Smooth muscle cell (in vitro differentiated cells): Measurements from ENCODE around the gene NAT14. TPM values are rescaled to one million over a fixed set of nuclear protein-coding genes. Genes with fewer than 3 reads are reported as not detected.
"Not testable (repeated sequence)": the region's sequence is repeated elsewhere in the genome, so short reads cannot be mapped to it uniquely, and the experiment has no call there.

Experiments used
- DNase-seq: peaks from one replicate; lab custom pipeline; 2025; ENCODE audit not compliant: unreplicated experiment; lab: John Stamatoyannopoulos, UW
- H2AFZ ChIP-seq: fragments of 200-600 bp; sonication (generic); 2 replicates; pipeline ENCODE4 v1.6.0; 2016; ENCODE audit warnings: antibody characterized with exemption, low read depth, mild to moderate bottlenecking
- H3F3A ChIP-seq: fragments of 200-600 bp; sonication (generic); 2 replicates; pipeline ENCODE4 v1.6.0; 2017; ENCODE audit warnings: antibody characterized with exemption, low read depth
- H3K27ac ChIP-seq: fragments of 200-600 bp; sonication (generic); 2 replicates; pipeline ENCODE4 v1.5.1; 2016; ENCODE audit warnings: low read depth, mild to moderate bottlenecking
- H3K27me3 ChIP-seq: fragments of 200-600 bp; sonication (generic); 2 replicates; pipeline ENCODE4 v1.6.1; 2016; ENCODE audit warnings: low read depth, mild to moderate bottlenecking
- H3K36me3 ChIP-seq: fragments of 200-600 bp; sonication (generic); 2 replicates; pipeline ENCODE4 v1.5.1; 2016; ENCODE audit warnings: low read depth
- H3K4me1 ChIP-seq: fragments of 200-600 bp; sonication (generic); 2 replicates; pipeline ENCODE4 v1.5.1; 2016; ENCODE audit warnings: low read depth
- H3K4me2 ChIP-seq: fragments of 200-600 bp; sonication (generic); 2 replicates; pipeline ENCODE4 v1.6.0; 2016; ENCODE audit warnings: mild to moderate bottlenecking
- H3K4me3 ChIP-seq: fragments of 200-600 bp; sonication (generic); 2 replicates; pipeline ENCODE4 v1.5.1; 2016; ENCODE audit warnings: mild to moderate bottlenecking
- H3K79me2 ChIP-seq: fragments of 200-600 bp; sonication (generic); 2 replicates; pipeline ENCODE4 v1.6.0; 2016; ENCODE audit warnings: low read depth, mild to moderate bottlenecking
- H3K9ac ChIP-seq: fragments of 200-600 bp; sonication (generic); 2 replicates; pipeline ENCODE4 v1.6.0; 2016; ENCODE audit warnings: low read depth
- H3K9me3 ChIP-seq: fragments of 200-600 bp; sonication (generic); replicated peaks from 2 replicates; pipeline ENCODE4 v1.5.1; 2016; ENCODE audit warnings: low read depth
- H4K20me1 ChIP-seq: fragments of 200-600 bp; sonication (generic); 2 replicates; pipeline ENCODE4 v1.6.0; 2016; ENCODE audit warnings: low read depth
- CTCF ChIP-seq: fragments of 200-600 bp; sonication (generic); IDR thresholded peaks from 2 replicates; pipeline ENCODE4 v1.5.1; 2017; ENCODE audit warnings: borderline replicate concordance, mild to moderate bottlenecking, antibody characterized with exemption; ENCODE audit not compliant: insufficient read depth, poor library complexity, severe bottlenecking
- WGBS: methylation state at CpG from one replicate; pipeline ENCODE4 v1.1.7; 2016; ENCODE audit warnings: low lambda C conversion rate; 5-methylcytosine and 5-hydroxymethylcytosine counted together
- polyA plus RNA-seq: library from polyadenylated mRNA; unstranded; fragments of >200 nt; fragmentation: Nextera tagmentation; extraction: Ambion mirVana; gene quantifications from 2 replicates; pipeline ENCODE4 v1.2.1, GENCODE V29; 2016
- total RNA-seq: library from RNA; depleted of rRNA; stranded (reverse); fragments of >200 nt; gene quantifications from 2 replicates; pipeline ENCODE4 v1.2.3, GENCODE V29; 2014

Gene NAT14
- total and polyA plus RNA-seq, 2 experiments from 2014 or later = 14.3 to 67.5 TPM

- Histone ChIP-seq H3K79me2 (no peaks in the 10 kb centered on the region), H2AFZ (no peak overlapping the region), H3K9ac (no peak overlapping the region), H3F3A (no peaks in the 10 kb centered on the region), H3K27me3 (no peaks in the 10 kb centered on the region), H3K4me3 (no peak overlapping the region), H3K27ac (no peak overlapping the region), H3K36me3 (no peaks in the 10 kb centered on the region), H3K4me1 (no peaks in the 10 kb centered on the region), H3K9me3 (no peaks in the 10 kb centered on the region), H4K20me1 (no peaks in the 10 kb centered on the region), H3K4me2 (no peak overlapping the region)
- no peak for DNase-seq
- TF ChIP-seq CTCF = no peak
- WGBS = 100% methylated on average over 1 of the region's 56 CpGs
Observed at GRCh38 chr19:55529636-55530234, 44.7 kb downstream of the NAT14 start.

GRCh38 chr19:55530996-55531395 lies 46.0 kb downstream of the NAT14 start:
- no peak for TF ChIP-seq CTCF
- no peaks in the 10 kb centered on the region for H3K36me3 ChIP-seq
- H3K4me3 ChIP-seq = no peak overlapping the region
- no peak overlapping the region for H3K4me2 ChIP-seq
- no peaks in the 10 kb centered on the region for H4K20me1 ChIP-seq
- DNase-seq = no peak
- no peak overlapping the region for H2AFZ ChIP-seq
- H3K4me1 ChIP-seq = no peaks in the 10 kb centered on the region
- no peaks in the 10 kb centered on the region for H3K27me3 ChIP-seq
- H3K9me3 ChIP-seq = no peaks in the 10 kb centered on the region
- no peaks in the 10 kb centered on the region for H3F3A ChIP-seq
- H3K9ac ChIP-seq = no peak overlapping the region
- no peak overlapping the region for H3K27ac ChIP-seq
- H3K79me2 ChIP-seq = no peaks in the 10 kb centered on the region
- WGBS = 95% methylated on average over 25 of the region's 26 CpGs

- not testable (repeated sequence) for H3F3A ChIP-seq, H2AFZ ChIP-seq, H3K79me2 ChIP-seq, H3K9me3 ChIP-seq, H3K4me2 ChIP-seq, H4K20me1 ChIP-seq, H3K27me3 ChIP-seq, H3K4me1 ChIP-seq, H3K9ac ChIP-seq, H3K36me3 ChIP-seq, DNase-seq, H3K4me3 ChIP-seq, H3K27ac ChIP-seq
- 95% methylated on average over 7 of the region's 7 CpGs for WGBS
Observed at GRCh38 chr19:55534280-55534679, 49.3 kb downstream of the NAT14 start.

- no peak overlapping the region for H2AFZ ChIP-seq
Observed at GRCh38 chr19:55535173-55535964, 50.4 kb downstream of the NAT14 start.

More at GRCh38 chr19:55535173-55535964, 50.4 kb downstream of the NAT14 start:
- Histone ChIP-seq H3K4me1 (no peaks in the 10 kb centered on the region), H3K9me3 (no peaks in the 10 kb centered on the region), H3K27ac (no peak overlapping the region), H3K4me2 (no peak overlapping the region), H3F3A (no peaks in the 10 kb centered on the region), H4K20me1 (no peaks in the 10 kb centered on the region), H3K4me3 (no peak overlapping the region), H3K9ac (no peak overlapping the region), H3K36me3 (no peaks in the 10 kb centered on the region), H3K79me2 (no peaks in the 10 kb centered on the region), H3K27me3 (no peaks in the 10 kb centered on the region)
- WGBS = 89% methylated on average over 12 of the region's 12 CpGs
- DNase-seq = no peak
- no peak for TF ChIP-seq CTCF
